ENCODE measurements around the gene TNFRSF1A. TPM values are rescaled to one million over a fixed set of nuclear protein-coding genes. Genes with fewer than 3 reads are reported as not detected.

The TNFRSF1A gene
- total RNA-seq, 1 donor from 2014 or later, result 70.4 TPM

DNA sequence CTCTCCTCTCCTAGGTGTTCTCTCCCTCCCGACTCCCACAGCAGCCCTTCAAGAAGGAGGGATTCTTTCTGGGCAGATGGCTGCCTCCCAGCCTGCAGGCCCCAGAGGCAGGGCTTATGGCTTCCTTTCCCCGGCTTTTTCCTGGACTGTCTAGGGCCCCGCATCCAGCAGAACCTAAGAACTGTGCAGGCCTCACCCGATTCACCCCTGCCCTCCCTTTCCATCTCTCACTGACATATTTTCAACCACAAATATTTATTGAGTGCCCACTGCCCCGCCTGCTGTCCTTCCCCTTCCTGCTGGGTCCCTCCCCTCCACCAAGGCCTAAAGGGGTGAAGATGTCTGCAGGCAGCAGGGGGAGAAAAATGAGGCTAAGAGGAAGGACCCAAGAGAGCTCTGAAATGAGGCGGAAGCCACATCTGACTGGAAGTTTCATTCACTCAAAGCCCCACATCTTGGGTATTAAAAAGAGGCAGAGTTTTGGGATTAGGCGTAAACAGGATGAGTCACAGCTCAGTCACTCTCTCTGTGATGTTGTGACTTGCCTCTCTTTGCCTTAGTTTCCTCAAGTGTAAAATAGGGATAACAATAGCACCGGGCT is 30.6 kb upstream of the TNFRSF1A start:
- Mint-ChIP-seq H3K27ac (peak overlapping the region; percentile 91), H3K4me3 (peak overlapping the region; percentile 24), H3K36me3 (no peaks in the 10 kb centered on the region), H3K9me3 (no peaks in the 10 kb centered on the region), H3K4me1 (peaks cover 69% of the 10 kb centered on the region), H3K27me3 (ENCODE audit: low read depth) (no peaks in the 10 kb centered on the region)
- no peak for DNase-seq (ENCODE audit: low spot score in 2 of 2, unreplicated experiment in 2 of 2)
- TF ChIP-seq, protein P1, sequence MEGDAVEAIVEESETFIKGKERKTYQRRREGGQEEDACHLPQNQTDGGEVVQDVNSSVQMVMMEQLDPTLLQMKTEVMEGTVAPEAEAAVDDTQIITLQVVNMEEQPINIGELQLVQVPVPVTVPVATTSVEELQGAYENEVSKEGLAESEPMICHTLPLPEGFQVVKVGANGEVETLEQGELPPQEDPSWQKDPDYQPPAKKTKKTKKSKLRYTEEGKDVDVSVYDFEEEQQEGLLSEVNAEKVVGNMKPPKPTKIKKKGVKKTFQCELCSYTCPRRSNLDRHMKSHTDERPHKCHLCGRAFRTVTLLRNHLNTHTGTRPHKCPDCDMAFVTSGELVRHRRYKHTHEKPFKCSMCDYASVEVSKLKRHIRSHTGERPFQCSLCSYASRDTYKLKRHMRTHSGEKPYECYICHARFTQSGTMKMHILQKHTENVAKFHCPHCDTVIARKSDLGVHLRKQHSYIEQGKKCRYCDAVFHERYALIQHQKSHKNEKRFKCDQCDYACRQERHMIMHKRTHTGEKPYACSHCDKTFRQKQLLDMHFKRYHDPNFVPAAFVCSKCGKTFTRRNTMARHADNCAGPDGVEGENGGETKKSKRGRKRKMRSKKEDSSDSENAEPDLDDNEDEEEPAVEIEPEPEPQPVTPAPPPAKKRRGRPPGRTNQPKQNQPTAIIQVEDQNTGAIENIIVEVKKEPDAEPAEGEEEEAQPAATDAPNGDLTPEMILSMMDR (IDR thresholded peaks at IDR 0.05; ENCODE audit: unreplicated experiment), result no peak

DNA sequence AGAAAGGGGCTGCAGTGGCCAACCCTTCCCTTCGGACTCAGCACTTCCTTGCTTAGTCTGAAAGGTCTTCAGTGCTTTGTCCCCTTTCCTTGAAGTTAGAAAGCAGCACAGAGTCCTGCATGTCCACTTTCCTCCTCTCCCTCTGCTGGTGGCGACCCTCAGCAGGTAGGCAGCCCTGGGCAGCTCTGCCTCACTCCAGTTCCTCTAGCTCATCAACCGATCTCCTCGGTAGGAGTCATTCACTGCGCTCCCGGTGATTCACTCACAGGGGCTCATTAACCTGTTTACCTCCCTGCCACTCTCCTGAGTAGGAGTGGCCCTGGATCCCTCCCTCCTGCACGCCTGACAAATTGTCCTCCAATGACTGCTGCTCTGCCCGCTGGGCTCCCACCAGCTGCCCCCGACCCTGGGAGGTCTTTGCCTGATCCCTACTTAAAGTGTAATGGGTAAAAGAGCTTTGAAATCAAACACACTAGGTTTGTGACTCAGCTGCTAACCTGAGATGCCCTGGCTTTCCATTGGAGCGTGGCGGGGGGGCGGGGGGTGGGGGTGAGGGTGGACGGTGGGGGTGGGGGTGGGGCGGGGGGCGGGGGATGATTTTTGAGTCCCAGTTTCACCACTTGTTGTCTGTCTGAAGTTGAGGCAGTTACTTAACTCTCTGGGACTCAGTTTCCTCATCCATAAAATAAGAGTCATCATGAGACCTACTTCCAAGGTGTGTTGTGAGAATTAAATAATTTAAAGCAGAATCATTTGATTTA is 29.3 kb upstream of the TNFRSF1A start:
- Mint-ChIP-seq H3K9me3 (no peaks in the 10 kb centered on the region), H3K4me3 (peak overlapping the region; percentile 51), H3K27ac (peak overlapping the region; percentile 89), H3K36me3 (no peaks in the 10 kb centered on the region), H3K4me1 (peaks cover 60% of the 10 kb centered on the region), H3K27me3 (ENCODE audit: low read depth) (no peaks in the 10 kb centered on the region)
- no peak for DNase-seq (ENCODE audit: low spot score in 2 of 2, unreplicated experiment in 2 of 2)
- TF ChIP-seq, protein P1 (IDR thresholded peaks at IDR 0.05; ENCODE audit: unreplicated experiment), result no peak

GRCh38 chr12:6370576-6370935 is 28.7 kb upstream of the TNFRSF1A start:
- H3K36me3 Mint-ChIP-seq, result no peaks in the 10 kb centered on the region
- H3K27ac Mint-ChIP-seq, result peak overlapping the region; percentile 89
- no peaks in the 10 kb centered on the region for H3K9me3 Mint-ChIP-seq
- DNase-seq (ENCODE audit: low spot score in 2 of 2, unreplicated experiment in 2 of 2), result no peak
- no peaks in the 10 kb centered on the region for H3K27me3 Mint-ChIP-seq (ENCODE audit: low read depth)
- peaks cover 53% of the 10 kb centered on the region for H3K4me1 Mint-ChIP-seq
- TF ChIP-seq, protein P1 (IDR thresholded peaks at IDR 0.05; ENCODE audit: unreplicated experiment), result no peak
- no peak overlapping the region for H3K4me3 Mint-ChIP-seq

GRCh38 chr12:6369916-6370575 is 28.2 kb upstream of the TNFRSF1A start:
- TF ChIP-seq, protein P1 (IDR thresholded peaks at IDR 0.05; ENCODE audit: unreplicated experiment), result no peak
- no peak for DNase-seq (ENCODE audit: low spot score in 2 of 2, unreplicated experiment in 2 of 2)
- H3K9me3 Mint-ChIP-seq, result no peaks in the 10 kb centered on the region
- peaks cover 48% of the 10 kb centered on the region for H3K4me1 Mint-ChIP-seq
- no peaks in the 10 kb centered on the region for H3K36me3 Mint-ChIP-seq
- H3K4me3 Mint-ChIP-seq, result no peak overlapping the region
- no peaks in the 10 kb centered on the region for H3K27me3 Mint-ChIP-seq (ENCODE audit: low read depth)
- no peak overlapping the region for H3K27ac Mint-ChIP-seq

- Mint-ChIP-seq H3K27ac (no peak overlapping the region), H3K9me3 (no peaks in the 10 kb centered on the region), H3K27me3 (ENCODE audit: low read depth) (no peaks in the 10 kb centered on the region), H3K4me3 (no peak overlapping the region), H3K36me3 (no peaks in the 10 kb centered on the region), H3K4me1 (peaks cover 45% of the 10 kb centered on the region)
- TF ChIP-seq, protein P1 (IDR thresholded peaks at IDR 0.05; ENCODE audit: unreplicated experiment), result no peak
- no peak for DNase-seq (ENCODE audit: low spot score in 2 of 2, unreplicated experiment in 2 of 2)
Measured at GRCh38 chr12:6368906-6369525, 27.1 kb upstream of the TNFRSF1A start.

Data from mesothelial cell of epicardium (in vitro differentiated cells).